Neutrophil (primary cell): Measurements from ENCODE around the gene RAP2C.

Experiments
- H3K27ac ChIP-seq: fragments of 200-600 bp; sonication (generic); 2 replicates; pipeline ENCODE4 v1.5.1; 2016; ENCODE audit warnings: mild to moderate bottlenecking, moderate library complexity
- H3K27me3 ChIP-seq: fragments of 200-600 bp; sonication (generic); 2 replicates; pipeline ENCODE4 v1.6.0; 2016; ENCODE audit warnings: mild to moderate bottlenecking
- H3K36me3 ChIP-seq: fragments of 200-600 bp; sonication (generic); 2 replicates; pipeline ENCODE4 v1.5.1; 2017
- H3K4me1 ChIP-seq, 2 experiments: fragments of 200-600 bp in 1 of 2; sonication (generic) in 1 of 2; 1 replicate in 1 of 2; 2 replicates in 1 of 2; pipeline versions ENCODE4 v1.5.1 to v1.6.1; 2013 to 2016; ENCODE audit warnings: low read depth in 1 of 2, low read length in 1 of 2, mild to moderate bottlenecking in 1 of 2, moderate library complexity in 1 of 2; ENCODE audit not compliant: control insufficient read depth in 1 of 2, insufficient read depth in 1 of 2
- H3K4me3 ChIP-seq, 2 experiments: fragments of 200-600 bp in 1 of 2; sonication (generic) in 1 of 2; 1 replicate in 1 of 2; 2 replicates in 1 of 2; pipeline ENCODE4 v1.5.1; 2013 to 2016; ENCODE audit warnings: low read depth in 1 of 2, low read length in 1 of 2, mild to moderate bottlenecking in 1 of 2, moderate library complexity in 1 of 2
- H3K9me3 ChIP-seq: fragments of 200-600 bp; sonication (generic); 2 replicates; pipeline ENCODE4 v1.5.1; 2016
- TF ChIP-seq, protein P1 (sequence below): fragments of 200-600 bp; sonication (generic); IDR thresholded peaks from 2 replicates; pipeline ENCODE4 v1.5.1; 2016; ENCODE audit warnings: antibody characterized with exemption

Gene RAP2C

GRCh38 chrX:132226169-132226568 is 6.9 kb upstream of the RAP2C start:
- Histone ChIP-seq H3K4me1 (peaks cover 16 to 25% of the 10 kb centered on the region in 2 experiments), H3K36me3 (no peaks in the 10 kb centered on the region), H3K27ac (no peak overlapping the region), H3K27me3 (no peaks in the 10 kb centered on the region), H3K9me3 (no peaks in the 10 kb centered on the region), H3K4me3 (no peak overlapping the region)
- TF ChIP-seq, protein P1, sequence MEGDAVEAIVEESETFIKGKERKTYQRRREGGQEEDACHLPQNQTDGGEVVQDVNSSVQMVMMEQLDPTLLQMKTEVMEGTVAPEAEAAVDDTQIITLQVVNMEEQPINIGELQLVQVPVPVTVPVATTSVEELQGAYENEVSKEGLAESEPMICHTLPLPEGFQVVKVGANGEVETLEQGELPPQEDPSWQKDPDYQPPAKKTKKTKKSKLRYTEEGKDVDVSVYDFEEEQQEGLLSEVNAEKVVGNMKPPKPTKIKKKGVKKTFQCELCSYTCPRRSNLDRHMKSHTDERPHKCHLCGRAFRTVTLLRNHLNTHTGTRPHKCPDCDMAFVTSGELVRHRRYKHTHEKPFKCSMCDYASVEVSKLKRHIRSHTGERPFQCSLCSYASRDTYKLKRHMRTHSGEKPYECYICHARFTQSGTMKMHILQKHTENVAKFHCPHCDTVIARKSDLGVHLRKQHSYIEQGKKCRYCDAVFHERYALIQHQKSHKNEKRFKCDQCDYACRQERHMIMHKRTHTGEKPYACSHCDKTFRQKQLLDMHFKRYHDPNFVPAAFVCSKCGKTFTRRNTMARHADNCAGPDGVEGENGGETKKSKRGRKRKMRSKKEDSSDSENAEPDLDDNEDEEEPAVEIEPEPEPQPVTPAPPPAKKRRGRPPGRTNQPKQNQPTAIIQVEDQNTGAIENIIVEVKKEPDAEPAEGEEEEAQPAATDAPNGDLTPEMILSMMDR = no peak

GRCh38 chrX:132218100-132218812 is 991 bp downstream of the RAP2C start:
- TF ChIP-seq, protein P1 = no peak
- no peaks in the 10 kb centered on the region for H3K9me3 ChIP-seq
- H3K4me1 ChIP-seq = peaks cover 28 to 31% of the 10 kb centered on the region in 2 experiments
- peaks cover 10% of the 10 kb centered on the region for H3K36me3 ChIP-seq
- peak overlapping the region; percentile 97 for H3K27ac ChIP-seq
- H3K4me3 ChIP-seq = peak overlapping the region; percentile 66 to 76
- no peaks in the 10 kb centered on the region for H3K27me3 ChIP-seq

- Histone ChIP-seq H3K4me3 (peak overlapping the region; percentile 66 to 76), H3K9me3 (no peaks in the 10 kb centered on the region), H3K4me1 (peaks cover 28 to 31% of the 10 kb centered on the region in 2 experiments), H3K36me3 (peaks cover 18% of the 10 kb centered on the region), H3K27ac (peak overlapping the region; percentile 97), H3K27me3 (no peaks in the 10 kb centered on the region)
- TF ChIP-seq, protein P1 = no peak
Observed at GRCh38 chrX:132217203-132218073, 1.8 kb downstream of the RAP2C start.

DNA sequence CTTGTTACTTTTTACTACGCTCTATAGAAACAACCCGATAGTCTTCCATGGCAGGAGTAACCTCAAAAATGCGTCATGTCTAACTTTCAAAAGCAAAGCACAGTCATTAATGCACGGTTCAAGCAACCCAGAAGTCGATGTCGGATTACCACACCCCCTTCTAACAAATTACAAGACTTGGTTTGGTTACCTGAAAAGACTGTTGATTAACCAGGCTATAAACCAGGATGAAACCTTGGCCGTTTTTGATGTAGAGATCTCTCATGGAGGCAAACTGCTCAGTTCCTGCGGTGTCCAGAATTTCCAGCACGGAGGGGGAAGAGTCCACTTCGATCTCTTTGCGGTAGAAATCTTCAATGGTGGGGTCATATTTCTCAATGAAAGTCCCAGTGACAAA is 2.4 kb downstream of the RAP2C start:
- Histone ChIP-seq H3K4me1 (peaks cover 28 to 31% of the 10 kb centered on the region in 2 experiments), H3K4me3 (peak overlapping the region; percentile 66 to 76)
- TF ChIP-seq, protein P1 = no peak

DNA sequence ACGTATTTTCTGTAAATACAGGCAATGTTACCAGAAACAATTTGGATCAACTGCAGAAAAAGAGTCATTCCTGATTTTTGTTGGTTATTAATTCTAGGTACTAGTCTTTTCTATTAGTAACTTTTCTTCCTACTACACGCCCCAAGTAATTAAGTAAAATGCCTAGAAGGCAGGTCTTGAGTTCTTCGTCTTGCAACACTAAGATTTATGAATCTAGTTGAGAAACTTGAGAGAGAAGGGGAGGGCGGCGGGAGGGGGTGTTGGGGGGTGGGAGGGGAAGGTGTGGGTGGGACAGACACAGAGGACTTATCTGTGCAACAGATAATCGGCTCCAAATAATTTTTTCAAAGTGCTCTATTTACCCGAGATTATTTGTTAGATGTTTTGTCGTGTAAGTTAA is 3.0 kb downstream of the RAP2C start:
- Histone ChIP-seq H3K4me3 (peak overlapping the region; percentile 66 to 76), H3K9me3 (no peaks in the 10 kb centered on the region), H3K27me3 (no peaks in the 10 kb centered on the region), H3K36me3 (peaks cover 25% of the 10 kb centered on the region), H3K4me1 (peaks cover 28 to 31% of the 10 kb centered on the region in 2 experiments), H3K27ac (peak overlapping the region; percentile 97)
- TF ChIP-seq, protein P1 = no peak

More for the DNA sequence above, 2.4 kb downstream of the RAP2C start:
- Histone ChIP-seq H3K27me3 (no peaks in the 10 kb centered on the region), H3K27ac (peak overlapping the region; percentile 97), H3K9me3 (no peaks in the 10 kb centered on the region), H3K36me3 (peaks cover 20% of the 10 kb centered on the region)
